ENCODE measurements around the gene SLC45A3. TPM values are rescaled to one million over a fixed set of nuclear protein-coding genes. Genes with fewer than 3 reads are reported as not detected.

The SLC45A3 gene
- total RNA-seq, 1 experiment from 2014 or later = 16.7 TPM

DNA sequence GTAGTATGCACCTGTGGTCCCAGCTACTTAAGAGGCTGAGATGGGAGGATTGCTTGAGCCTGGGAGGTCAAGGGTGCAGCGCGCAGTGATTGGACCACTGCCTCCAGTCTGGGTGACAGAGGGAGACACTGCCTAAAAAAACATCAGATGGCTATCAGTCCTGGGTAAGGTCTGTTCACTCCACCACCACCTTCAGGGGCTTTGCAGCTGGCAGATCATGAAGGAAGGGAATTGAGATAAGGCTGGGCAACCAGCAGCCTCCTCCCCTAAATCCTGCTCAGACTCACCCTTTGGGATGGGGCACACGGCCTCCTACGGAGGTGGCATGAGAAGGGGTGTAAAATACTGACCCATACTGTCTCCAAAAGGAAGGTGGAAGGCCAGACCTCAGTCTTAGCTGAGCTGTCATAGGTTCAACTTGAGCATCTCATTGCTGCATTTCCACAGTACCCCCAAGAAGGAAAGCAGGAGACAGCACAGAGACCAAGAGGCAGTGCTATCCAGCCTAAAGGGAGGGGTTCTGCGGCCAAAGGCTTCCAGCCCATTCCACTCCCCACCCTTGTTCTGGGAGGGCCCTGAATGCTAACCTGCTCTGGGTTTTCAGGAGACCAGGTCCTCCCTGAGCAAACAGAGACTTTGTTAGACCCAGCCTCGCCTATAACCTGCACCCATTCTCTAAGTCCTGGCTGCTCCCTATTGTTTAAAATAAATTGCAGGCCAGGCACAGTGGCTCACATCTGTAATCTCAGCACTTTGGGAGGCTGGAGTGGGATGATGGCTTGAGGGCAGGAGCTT lies 13.7 kb downstream of the SLC45A3 start:
- peaks cover 12% of the 10 kb centered on the region; the same call in 1 of the 2 replicates for H3K4me1 ChIP-seq (ENCODE audit: insufficient read depth, low read length)
- peak overlapping the region; percentile 39; the same call in 1 of the 2 replicates for H3K14ac ChIP-seq (ENCODE audit: insufficient read depth, low read length)
- no peak overlapping the region for H3K4me2 ChIP-seq (ENCODE audit: insufficient read depth, insufficient read length, low read length)
- Mint-ChIP-seq H3K4me1 (peaks cover 61 to 72% of the 10 kb centered on the region in 2 experiments), H3K36me3 (ENCODE audit: insufficient read depth in 1 of 3, low read depth in 3 of 3) (peaks cover 4 to 23% (median 19%) of the 10 kb centered on the region in 3 experiments; a peak in 5 of 7 replicates), H3K4me3 (no peak overlapping the region; a peak in 1 of 5 replicates), H3K27ac (peak overlapping the region in 2 of 3 experiments; percentile 59 to 86; a peak in 2 of 7 replicates), H3K9me3 (no peaks in the 10 kb centered on the region), H3K27me3 (ENCODE audit: low read depth) (no peaks in the 10 kb centered on the region)
- H2BK20ac ChIP-seq (ENCODE audit: low read depth, low read length, poor library complexity, severe bottlenecking) = no peak overlapping the region
- no peaks in the 10 kb centered on the region for H3K9me3 ChIP-seq (ENCODE audit: control insufficient read depth, low read depth, low read length)
- no peak overlapping the region for H2AK5ac ChIP-seq (ENCODE audit: insufficient read length, low read length)
- no peaks in the 10 kb centered on the region for H3K79me1 ChIP-seq (ENCODE audit: insufficient read depth, low read depth, low read length, poor library complexity, severe bottlenecking)
- H3K56ac ChIP-seq (ENCODE audit: insufficient read length, low read depth, low read length) = no peak overlapping the region
- H2BK12ac ChIP-seq (ENCODE audit: insufficient read length, low read depth, low read length) = no peak overlapping the region
- no peak overlapping the region for H2BK5ac ChIP-seq (ENCODE audit: insufficient read length, low read length)
- H3K18ac ChIP-seq (ENCODE audit: insufficient read length, low read depth, low read length) = no peak overlapping the region
- no peak overlapping the region for H4K8ac ChIP-seq (replicated peaks; ENCODE audit: insufficient read length, low read depth, low read length)
- no peak overlapping the region for H4K91ac ChIP-seq (ENCODE audit: insufficient read length, low read depth, low read length)
- no peaks in the 10 kb centered on the region for H3K27me3 ChIP-seq (ENCODE audit: insufficient read depth, low read length)
- H3K23ac ChIP-seq (ENCODE audit: insufficient read length, low read depth, low read length) = no peak overlapping the region
- no peak overlapping the region for H2BK120ac ChIP-seq (ENCODE audit: low read depth, low read length, poor library complexity, severe bottlenecking)
- WGBS (ENCODE audit: extremely low coverage, insufficient read length, low lambda C conversion rate) = no CpG with 5 or more reads among the region's 6 CpGs
- no peak overlapping the region for H2BK15ac ChIP-seq (ENCODE audit: low read depth, low read length)
- DNase-seq = no peak
- no peak overlapping the region for H3K4ac ChIP-seq (ENCODE audit: low read depth, low read length)
- H3K9ac ChIP-seq (ENCODE audit: extremely low read depth, insufficient read length, low read length) = no peak overlapping the region
- no peak overlapping the region for H4K5ac ChIP-seq (ENCODE audit: insufficient read length, low read depth, low read length)
- H2AFZ ChIP-seq (ENCODE audit: low read length) = no peak overlapping the region
- no peak overlapping the region for H3K27ac ChIP-seq (ENCODE audit: insufficient read length, low read depth, low read length)
- H4K20me1 ChIP-seq (ENCODE audit: control insufficient read depth, insufficient read depth, insufficient read length) = no peaks in the 10 kb centered on the region
- TF ChIP-seq, protein P1, sequence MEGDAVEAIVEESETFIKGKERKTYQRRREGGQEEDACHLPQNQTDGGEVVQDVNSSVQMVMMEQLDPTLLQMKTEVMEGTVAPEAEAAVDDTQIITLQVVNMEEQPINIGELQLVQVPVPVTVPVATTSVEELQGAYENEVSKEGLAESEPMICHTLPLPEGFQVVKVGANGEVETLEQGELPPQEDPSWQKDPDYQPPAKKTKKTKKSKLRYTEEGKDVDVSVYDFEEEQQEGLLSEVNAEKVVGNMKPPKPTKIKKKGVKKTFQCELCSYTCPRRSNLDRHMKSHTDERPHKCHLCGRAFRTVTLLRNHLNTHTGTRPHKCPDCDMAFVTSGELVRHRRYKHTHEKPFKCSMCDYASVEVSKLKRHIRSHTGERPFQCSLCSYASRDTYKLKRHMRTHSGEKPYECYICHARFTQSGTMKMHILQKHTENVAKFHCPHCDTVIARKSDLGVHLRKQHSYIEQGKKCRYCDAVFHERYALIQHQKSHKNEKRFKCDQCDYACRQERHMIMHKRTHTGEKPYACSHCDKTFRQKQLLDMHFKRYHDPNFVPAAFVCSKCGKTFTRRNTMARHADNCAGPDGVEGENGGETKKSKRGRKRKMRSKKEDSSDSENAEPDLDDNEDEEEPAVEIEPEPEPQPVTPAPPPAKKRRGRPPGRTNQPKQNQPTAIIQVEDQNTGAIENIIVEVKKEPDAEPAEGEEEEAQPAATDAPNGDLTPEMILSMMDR (conservative IDR thresholded peaks at IDR 0.05) = no peak
- H3T11ph ChIP-seq (ENCODE audit: low read length) = no peak overlapping the region
- H3K79me2 ChIP-seq (ENCODE audit: insufficient read depth, low read length) = peaks cover 2% of the 10 kb centered on the region; the same call in 1 of the 2 replicates
- H3K23me2 ChIP-seq (ENCODE audit: insufficient read length, low read depth, low read length, poor library complexity, severe bottlenecking) = no peaks in the 10 kb centered on the region
